HepG2 (cell line): Measurements from ENCODE around the gene RPL18.

Source experiments
- CTCF ChIP-seq: sonication (generic); formaldehyde crosslinking; IDR thresholded peaks from 2 replicates; pipeline ENCODE4 v1.5.0; 2020; ENCODE audit warnings: mild to moderate bottlenecking, missing genetic modification reagents, moderate library complexity
- FOXJ3 ChIP-seq: sonication (generic); formaldehyde crosslinking; IDR thresholded peaks from 2 replicates; pipeline ENCODE4 v1.4.0; 2020; ENCODE audit warnings: missing genetic modification reagents, mild to moderate bottlenecking, borderline replicate concordance
- FOXO1 ChIP-seq: sonication (generic); formaldehyde crosslinking; IDR thresholded peaks from 2 replicates; pipeline ENCODE4 v1.4.0; 2020; ENCODE audit warnings: missing genetic modification reagents
- GABPA ChIP-seq, 2 experiments: IDR thresholded peaks; 2 replicates each; pipeline ENCODE4 v1.6.1; 2011 to 2016; ENCODE audit warnings: low read depth in 2 of 2, low read length in 1 of 2, missing biosample characterization in 1 of 2, missing genetic modification characterization in 1 of 2
- GABPB1 ChIP-seq: IDR thresholded peaks from 2 replicates; pipeline ENCODE4 v1.6.1; 2016; ENCODE audit warnings: mild to moderate bottlenecking, missing genetic modification reagents, moderate library complexity, missing compliant biosample characterization
- MAFG ChIP-seq: sonication (generic); formaldehyde crosslinking; IDR thresholded peaks from 2 replicates; pipeline ENCODE4 v1.5.1; 2020; ENCODE audit warnings: mild to moderate bottlenecking, missing genetic modification reagents
- PBX3 ChIP-seq: sonication (generic); formaldehyde crosslinking; IDR thresholded peaks from 2 replicates; pipeline ENCODE4 v1.8.1; 2023; ENCODE audit warnings: missing genetic modification reagents, inconsistent platforms, borderline replicate concordance
- POLR2A ChIP-seq, 2 experiments: IDR thresholded peaks; 2 replicates each; pipeline ENCODE4 v1.6.1; 2011; ENCODE audit warnings: low read depth in 2 of 2, low read length in 2 of 2, mild to moderate bottlenecking in 1 of 2, moderate library complexity in 1 of 2; ENCODE audit not compliant: insufficient read depth in 1 of 2
- RFX1 ChIP-seq: fragments of 450-650 bp; IDR thresholded peaks from 2 replicates; pipeline ENCODE4 v1.6.1; 2017
- SIN3B ChIP-seq: fragments of 150-350 bp; IDR thresholded peaks from 2 replicates; pipeline ENCODE4 v1.6.1; 2014; ENCODE audit warnings: low read length
- SOX6 ChIP-seq, 2 experiments: fragments of 450-650 bp in 1 of 2; sonication (generic) in 1 of 2; formaldehyde crosslinking in 1 of 2; IDR thresholded peaks; 2 replicates each; pipeline versions ENCODE4 v1.4.0 to v1.6.1; 2017 to 2020; ENCODE audit warnings: antibody characterized with exemption in 1 of 2, mild to moderate bottlenecking in 1 of 2, missing genetic modification reagents in 1 of 2
- ZMYM2 ChIP-seq: sonication (generic); formaldehyde crosslinking; IDR thresholded peaks from 2 replicates; pipeline ENCODE4 v1.8.0; 2022; ENCODE audit warnings: mild to moderate bottlenecking, missing genetic modification reagents
- ZNF253 ChIP-seq: sonication (generic); formaldehyde crosslinking; IDR thresholded peaks from 2 replicates; pipeline ENCODE4 v1.8.0; 2022; ENCODE audit warnings: mild to moderate bottlenecking, missing genetic modification reagents, borderline replicate concordance
- ZSCAN12 ChIP-seq: sonication (generic); formaldehyde crosslinking; IDR thresholded peaks from 2 replicates; pipeline ENCODE4 v1.9.0; 2021; ENCODE audit warnings: mild to moderate bottlenecking, missing genetic modification reagents

- no peak for TF ChIP-seq POLR2A (IDR thresholded peaks at IDR 0.05; ENCODE audit: insufficient read depth in 1 of 2, low read depth in 2 of 2, low read length in 2 of 2)
- TF ChIP-seq ZMYM2 (CRISPR knock-in tag), result no peak
- TF ChIP-seq SIN3B, result no peak
- no peak for TF ChIP-seq GABPB1 (CRISPR knock-in tag)
- no peak for TF ChIP-seq CTCF (CRISPR knock-in tag)
- no peak for TF ChIP-seq SOX6 (IDR thresholded peaks at IDR 0.05)
- no peak for TF ChIP-seq SOX6 (CRISPR knock-in tag; IDR thresholded peaks at IDR 0.05)
- TF ChIP-seq ZSCAN12, result no peak
- TF ChIP-seq RFX1, result no peak
- TF ChIP-seq FOXO1 (CRISPR knock-in tag), result no peak
- no peak for TF ChIP-seq FOXJ3 (CRISPR knock-in tag)
- no peak for TF ChIP-seq PBX3
- no peak for TF ChIP-seq MAFG
- TF ChIP-seq ZNF253 (CRISPR knock-in tag), result no peak
- TF ChIP-seq GABPA (IDR thresholded peaks at IDR 0.05; ENCODE audit: low read depth, low read length), result no peak
- no peak for TF ChIP-seq GABPA (CRISPR knock-in tag; IDR thresholded peaks at IDR 0.05; ENCODE audit: low read depth)
These were observed 23.1 kb downstream of the RPL18 start for GRCh38 chr19:48595833-48596232.
